SU-DHL-6 (cell line): ENCODE results near the gene ELP6.
"Not testable (repeated sequence)": the region's sequence is repeated elsewhere in the genome, so short reads cannot be mapped to it uniquely, and the experiment has no call there.

Source experiments
- H2AFZ ChIP-seq: fragments of 200-600 bp; sonication (generic); 2 replicates; pipeline ENCODE4 v1.6.1; 2014; ENCODE audit warnings: low read depth, mild to moderate bottlenecking, moderate library complexity, mixed read lengths, antibody characterized with exemption, low read length; ENCODE audit not compliant: severe bottlenecking
- H3F3A ChIP-seq: fragments of 200-600 bp; shearing (Covaris generic); 2 replicates; pipeline ENCODE4 v1.6.0; 2016; ENCODE audit warnings: antibody characterized with exemption, mild to moderate bottlenecking; ENCODE audit not compliant: insufficient read depth
- H3K27ac ChIP-seq: fragments of 200-600 bp; sonication (generic); 2 replicates; pipeline ENCODE4 v1.5.1; 2016; ENCODE audit warnings: low read depth, mild to moderate bottlenecking, low read length, moderate library complexity, mixed read lengths
- H3K27me3 ChIP-seq: fragments of 200-600 bp; sonication (generic), shearing (Covaris generic); 2 replicates; pipeline ENCODE4 v1.6.0; 2014; ENCODE audit warnings: mild to moderate bottlenecking, low read length
- H3K36me3 ChIP-seq: fragments of 200-600 bp; sonication (generic); 2 replicates; pipeline ENCODE4 v1.6.1; 2014; ENCODE audit warnings: mild to moderate bottlenecking, low read length, mixed read lengths
- H3K4me2 ChIP-seq: fragments of 300-600, 200-600 bp; shearing (Covaris generic), sonication (generic); 2 replicates; pipeline ENCODE4 v1.6.0; 2014; ENCODE audit warnings: low read length, low read depth, mild to moderate bottlenecking; ENCODE audit not compliant: poor library complexity, severe bottlenecking
- H3K4me3 ChIP-seq: fragments of 200-600 bp; sonication (generic); 2 replicates; pipeline ENCODE4 v1.5.1; 2014; ENCODE audit warnings: antibody characterized with exemption, low read length, mild to moderate bottlenecking, mixed read lengths; ENCODE audit not compliant: insufficient read depth, poor library complexity, severe bottlenecking
- H3K79me2 ChIP-seq: fragments of 200-600 bp; sonication (generic); 2 replicates; pipeline ENCODE4 v1.6.1; 2014; ENCODE audit warnings: mild to moderate bottlenecking, low read length, moderate library complexity; ENCODE audit not compliant: insufficient read depth
- H3K9ac ChIP-seq: fragments of 200-600 bp; sonication (generic); 2 replicates; pipeline ENCODE4 v1.7.0; 2014; ENCODE audit warnings: mild to moderate bottlenecking, low read length
- H3K9me2 ChIP-seq: fragments of 200-600 bp; sonication (generic); replicated peaks from 2 replicates; pipeline ENCODE4 v1.6.1; 2014; ENCODE audit warnings: low read length; ENCODE audit not compliant: insufficient read depth
- H3K9me3 ChIP-seq: fragments of 200-600 bp; sonication (generic); 2 replicates; pipeline ENCODE4 v1.6.1; 2014; ENCODE audit warnings: low read length, mixed read lengths; ENCODE audit not compliant: insufficient read depth
- H4K20me1 ChIP-seq: fragments of 200-600 bp; sonication (generic); 2 replicates; pipeline ENCODE4 v1.6.1; 2014; ENCODE audit warnings: low read depth, mild to moderate bottlenecking, antibody characterized with exemption, low read length, moderate library complexity, mixed read lengths
- EZH2phosphoT487 ChIP-seq: fragments of 200-600 bp; sonication (generic), shearing (Covaris generic); conservative IDR thresholded peaks from 2 replicates; pipeline ENCODE4 v1.6.1; 2018; ENCODE audit warnings: mild to moderate bottlenecking, antibody characterized with exemption, low read length, moderate library complexity, mixed read lengths
- TF ChIP-seq, protein P1 (sequence below): fragments of 200-600 bp; sonication (generic); IDR thresholded peaks from one replicate; pipeline ENCODE4 v1.5.1; 2017; ENCODE audit warnings: antibody characterized with exemption, mild to moderate bottlenecking, low read length, moderate library complexity; ENCODE audit not compliant: insufficient read depth, poor library complexity, severe bottlenecking

ELP6 gene

GRCh38 chr3:47512416-47513124 lies 942 bp downstream of the ELP6 start:
- no peaks in the 10 kb centered on the region for H3K27me3 ChIP-seq
- peak overlapping the region; percentile 93 for H3K27ac ChIP-seq
- no peaks in the 10 kb centered on the region for H3K9me2 ChIP-seq
- peak overlapping the region; percentile 100 for H3K4me3 ChIP-seq
- H3K79me2 ChIP-seq = peaks cover 34% of the 10 kb centered on the region
- no peak for TF ChIP-seq EZH2phosphoT487
- TF ChIP-seq, protein P1, sequence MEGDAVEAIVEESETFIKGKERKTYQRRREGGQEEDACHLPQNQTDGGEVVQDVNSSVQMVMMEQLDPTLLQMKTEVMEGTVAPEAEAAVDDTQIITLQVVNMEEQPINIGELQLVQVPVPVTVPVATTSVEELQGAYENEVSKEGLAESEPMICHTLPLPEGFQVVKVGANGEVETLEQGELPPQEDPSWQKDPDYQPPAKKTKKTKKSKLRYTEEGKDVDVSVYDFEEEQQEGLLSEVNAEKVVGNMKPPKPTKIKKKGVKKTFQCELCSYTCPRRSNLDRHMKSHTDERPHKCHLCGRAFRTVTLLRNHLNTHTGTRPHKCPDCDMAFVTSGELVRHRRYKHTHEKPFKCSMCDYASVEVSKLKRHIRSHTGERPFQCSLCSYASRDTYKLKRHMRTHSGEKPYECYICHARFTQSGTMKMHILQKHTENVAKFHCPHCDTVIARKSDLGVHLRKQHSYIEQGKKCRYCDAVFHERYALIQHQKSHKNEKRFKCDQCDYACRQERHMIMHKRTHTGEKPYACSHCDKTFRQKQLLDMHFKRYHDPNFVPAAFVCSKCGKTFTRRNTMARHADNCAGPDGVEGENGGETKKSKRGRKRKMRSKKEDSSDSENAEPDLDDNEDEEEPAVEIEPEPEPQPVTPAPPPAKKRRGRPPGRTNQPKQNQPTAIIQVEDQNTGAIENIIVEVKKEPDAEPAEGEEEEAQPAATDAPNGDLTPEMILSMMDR = no peak
- H4K20me1 ChIP-seq = no peaks in the 10 kb centered on the region
- H3K9me3 ChIP-seq = no peaks in the 10 kb centered on the region
- H3K4me2 ChIP-seq = peak overlapping the region; percentile 99
- H3K9ac ChIP-seq = peak overlapping the region; percentile 95
- H2AFZ ChIP-seq = peak overlapping the region; percentile 72
- peaks cover 13% of the 10 kb centered on the region; the same call in 1 of the 2 replicates for H3K36me3 ChIP-seq
- peaks cover 15% of the 10 kb centered on the region for H3F3A ChIP-seq

DNA sequence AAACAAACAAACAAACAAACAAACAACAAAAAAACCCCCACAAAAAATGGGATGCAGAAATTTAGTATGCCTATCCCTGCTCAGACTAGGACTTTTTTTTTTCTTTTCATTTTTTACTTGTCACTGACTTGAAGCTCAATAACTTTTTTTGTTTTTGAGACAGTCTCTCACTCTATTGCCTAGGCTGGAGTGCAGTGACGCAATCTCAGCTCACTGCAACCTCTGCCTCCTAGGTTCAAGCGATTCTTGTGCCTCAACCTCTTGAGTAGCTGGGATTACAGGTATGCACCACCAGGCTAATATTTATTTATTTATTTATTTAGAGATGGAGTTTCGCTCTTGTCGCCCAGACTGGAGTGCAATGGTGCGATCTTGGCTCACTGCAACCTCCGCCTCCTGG lies 8.2 kb downstream of the ELP6 start:
- H3K4me3 ChIP-seq, H3F3A ChIP-seq, H4K20me1 ChIP-seq, H3K9me3 ChIP-seq, H3K79me2 ChIP-seq, H2AFZ ChIP-seq, H3K27ac ChIP-seq, H3K4me2 ChIP-seq, H3K9ac ChIP-seq, H3K27me3 ChIP-seq, H3K9me2 ChIP-seq: not testable (repeated sequence)
- H3K36me3 ChIP-seq = peaks cover 13% of the 10 kb centered on the region; the same call in 1 of the 2 replicates

DNA sequence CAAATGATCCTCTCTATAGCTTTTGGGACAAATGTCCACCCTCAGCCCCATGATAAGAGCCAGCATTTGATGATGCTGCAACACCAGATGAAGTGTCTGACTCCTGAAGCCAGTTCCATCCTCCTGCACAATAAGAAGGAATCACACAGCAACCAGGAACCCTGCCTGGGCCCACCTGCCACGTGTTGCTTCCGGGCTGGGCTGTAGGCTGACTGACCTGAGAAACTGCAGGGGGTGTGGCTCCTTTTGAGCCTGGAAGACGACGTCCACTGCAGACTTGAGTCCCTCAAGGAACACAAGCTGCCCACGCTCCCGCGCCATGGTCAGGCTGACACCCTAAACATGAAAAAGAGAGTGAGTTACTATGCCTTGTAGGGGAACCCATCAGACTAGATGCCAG lies 9.4 kb downstream of the ELP6 start:
- no peak overlapping the region for H2AFZ ChIP-seq
- no peak overlapping the region for H3K9ac ChIP-seq
- peaks cover 10% of the 10 kb centered on the region; the same call in 1 of the 2 replicates for H3K36me3 ChIP-seq

GRCh38 chr3:47503033-47503432 lies 10.5 kb downstream of the ELP6 start:
- Histone ChIP-seq H3K27me3 (no peaks in the 10 kb centered on the region), H3K36me3 (peaks cover 14% of the 10 kb centered on the region; the same call in 1 of the 2 replicates), H2AFZ (no peak overlapping the region), H3K9ac (no peak overlapping the region), H3K4me2 (no peak overlapping the region), H3K79me2 (no peaks in the 10 kb centered on the region), H3K27ac (no peak overlapping the region), H4K20me1 (no peaks in the 10 kb centered on the region), H3K9me3 (no peaks in the 10 kb centered on the region), H3K9me2 (no peaks in the 10 kb centered on the region), H3K4me3 (no peak overlapping the region), H3F3A (no peaks in the 10 kb centered on the region)
- TF ChIP-seq, protein P1 = no peak
- TF ChIP-seq EZH2phosphoT487 = no peak

More for the DNA sequence above, 9.4 kb downstream of the ELP6 start:
- Histone ChIP-seq H3F3A (no peaks in the 10 kb centered on the region), H3K27me3 (no peaks in the 10 kb centered on the region), H3K4me3 (no peak overlapping the region), H3K4me2 (no peak overlapping the region), H3K79me2 (no peaks in the 10 kb centered on the region), H3K9me2 (no peaks in the 10 kb centered on the region), H4K20me1 (no peaks in the 10 kb centered on the region), H3K27ac (no peak overlapping the region), H3K9me3 (no peaks in the 10 kb centered on the region)
- TF ChIP-seq EZH2phosphoT487 = no peak
- TF ChIP-seq, protein P1 = no peak
